Measurements from ENCODE around the gene TPD52L1.

DNA sequence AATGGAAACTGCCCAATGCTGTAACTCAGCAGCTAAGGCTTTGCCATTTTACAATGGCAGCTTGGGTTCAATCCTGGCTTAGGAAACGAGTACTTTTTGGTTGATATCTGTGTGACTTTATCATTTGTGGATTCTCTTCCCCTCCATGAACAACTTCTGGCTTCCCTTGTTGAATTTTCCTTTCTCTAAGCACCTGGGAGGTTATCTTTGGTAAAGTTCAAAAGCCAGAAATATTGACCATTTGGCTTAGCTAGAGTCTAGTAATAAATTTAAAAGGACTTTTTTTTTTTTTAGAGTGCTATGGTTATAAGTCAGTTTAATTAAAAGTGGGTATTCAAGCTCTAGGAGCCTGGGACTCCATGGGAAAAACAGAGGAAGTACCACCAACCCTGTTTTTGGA lies 31.7 kb upstream of the TPD52L1 start:
- TF ChIP-seq ISL1 (CRISPR knock-in tag; IDR thresholded peaks at IDR 0.05), result no peak
- no peak for TF ChIP-seq BACH2 (CRISPR knock-in tag; IDR thresholded peaks at IDR 0.05; ENCODE audit: borderline replicate concordance)
- TF ChIP-seq PPARA (CRISPR knock-in tag; IDR thresholded peaks at IDR 0.05; ENCODE audit: borderline replicate concordance), result no peak
- TF ChIP-seq ZFP30 (CRISPR knock-in tag; IDR thresholded peaks at IDR 0.05), result no peak
- no peak for TF ChIP-seq PATZ1 (CRISPR knock-in tag; IDR thresholded peaks at IDR 0.05; ENCODE audit: borderline replicate concordance)
- TF ChIP-seq ZNF8 (CRISPR knock-in tag; IDR thresholded peaks at IDR 0.05), result no peak
- no peak for TF ChIP-seq OSR1 (CRISPR knock-in tag; IDR thresholded peaks at IDR 0.05)
- no peak for TF ChIP-seq ZNF565 (CRISPR knock-in tag; conservative IDR thresholded peaks at IDR 0.05; ENCODE audit: low read depth)
- no peak for TF ChIP-seq ZNF70 (CRISPR knock-in tag; IDR thresholded peaks at IDR 0.05)
- TF ChIP-seq ZFP3 (CRISPR knock-in tag; IDR thresholded peaks at IDR 0.05), result no peak
- TF ChIP-seq, protein P1, sequence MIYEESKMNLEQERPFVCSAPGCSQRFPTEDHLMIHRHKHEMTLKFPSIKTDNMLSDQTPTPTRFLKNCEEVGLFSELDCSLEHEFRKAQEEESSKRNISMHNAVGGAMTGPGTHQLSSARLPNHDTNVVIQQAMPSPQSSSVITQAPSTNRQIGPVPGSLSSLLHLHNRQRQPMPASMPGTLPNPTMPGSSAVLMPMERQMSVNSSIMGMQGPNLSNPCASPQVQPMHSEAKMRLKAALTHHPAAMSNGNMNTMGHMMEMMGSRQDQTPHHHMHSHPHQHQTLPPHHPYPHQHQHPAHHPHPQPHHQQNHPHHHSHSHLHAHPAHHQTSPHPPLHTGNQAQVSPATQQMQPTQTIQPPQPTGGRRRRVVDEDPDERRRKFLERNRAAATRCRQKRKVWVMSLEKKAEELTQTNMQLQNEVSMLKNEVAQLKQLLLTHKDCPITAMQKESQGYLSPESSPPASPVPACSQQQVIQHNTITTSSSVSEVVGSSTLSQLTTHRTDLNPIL (CRISPR knock-in tag; IDR thresholded peaks at IDR 0.05; ENCODE audit: low read depth), result no peak
- no peak for TF ChIP-seq ARNTL (CRISPR knock-in tag; IDR thresholded peaks at IDR 0.05; ENCODE audit: borderline replicate concordance, low read depth)
- no peak for TF ChIP-seq CSRNP3 (CRISPR knock-in tag; IDR thresholded peaks at IDR 0.05)

Measured in SK-N-SH treated with all-trans-retinoic acid at 6 μM for 48 hours (cell line).